HCT116 (cell line): ENCODE measurements around the gene STK32C. TPM values are rescaled to one million over a fixed set of nuclear protein-coding genes. Genes with fewer than 3 reads are reported as not detected.

Source experiments
- ATAC-seq: fragments of 200-7000 bp; cut with Tn5 transposase; 2 replicates; pipeline ENCODE4 v1.9.1; 2020; ENCODE audit warnings: mild to moderate bottlenecking, moderate library complexity
- BruUV-seq: library from RNA; stranded (reverse); fragments of 400-500 nt; replicated peaks from 2 replicates; lab custom pipeline; 2021; lab: Mats Ljungman, UMichigan
- CTCF ChIA-PET: fragments of 300-600 bp; sonication (Branson Sonifier 250); formaldehyde crosslinking; loops from one replicate; lab custom pipeline; 2021; ENCODE audit warnings: antibody characterized with exemption; lab: Charles Lee
- POLR2A ChIA-PET: fragments of 300-600, 350-600 bp; sonication (Branson Sonifier 250); formaldehyde crosslinking; loops from one replicate; lab custom pipeline; 2021; ENCODE audit warnings: antibody characterized with exemption; lab: Charles Lee
- RAD21 ChIA-PET, 2 experiments: fragments of 300-600 bp; sonication (Branson Sonifier 250); formaldehyde crosslinking; loops; one replicate each; lab custom pipeline; 2023; ENCODE audit warnings: low total read pairs in 2 of 2; ENCODE audit not compliant: uncharacterized antibody in 2 of 2, unreplicated experiment in 2 of 2, low non-redundant PET in 1 of 2; lab: Charles Lee
- DNase-seq: peaks from one replicate; pipeline ENCODE4 v3.0.0-alpha.2; 2010; ENCODE audit warnings: low read depth, low spot score
- H2AFZ ChIP-seq: fragments of 200-600 bp; shearing (Covaris generic), sonication (generic); 2 replicates; pipeline ENCODE4 v1.6.1; 2017; ENCODE audit warnings: low read depth, mixed run types, mixed read lengths, antibody characterized with exemption, low read length; ENCODE audit not compliant: poor library complexity, severe bottlenecking
- H3K27ac ChIP-seq: 2 replicates; pipeline ENCODE4 v1.5.1; 2012; ENCODE audit warnings: low read depth, low read length
- H3K27me3 ChIP-seq: fragments of 200-600 bp; sonication (generic); 2 replicates; pipeline ENCODE4 v1.6.1; 2016; ENCODE audit warnings: mixed run types, low read length, mixed read lengths; ENCODE audit not compliant: insufficient read depth
- H3K36me3 ChIP-seq, 2 experiments: fragments of 200-500 bp in 1 of 2; fragments of 200-600 bp in 1 of 2; sonication (Bioruptor generic) in 1 of 2; sonication (generic) in 1 of 2; 2 replicates each; pipeline versions ENCODE4 v1.5.1 to v1.6.1; 2014 to 2016; ENCODE audit warnings: low read length in 2 of 2, inconsistent platforms in 1 of 2, mixed read lengths in 1 of 2, mixed run types in 1 of 2; ENCODE audit not compliant: insufficient read depth in 2 of 2, control insufficient read depth in 1 of 2
- H3K4me1 ChIP-seq, 2 experiments: fragments of 200-600 bp in 1 of 2; sonication (generic) in 1 of 2; 2 replicates each; pipeline versions ENCODE4 v1.5.1 to v1.6.1; 2012 to 2017; ENCODE audit warnings: low read length in 2 of 2, inconsistent platforms in 1 of 2, mild to moderate bottlenecking in 1 of 2, mixed read lengths in 1 of 2, mixed run types in 1 of 2, moderate library complexity in 1 of 2; ENCODE audit not compliant: insufficient read depth in 2 of 2, control insufficient read depth in 1 of 2
- H3K4me2 ChIP-seq: fragments of 200-600 bp; sonication (generic); 2 replicates; pipeline ENCODE4 v1.6.1; 2017; ENCODE audit warnings: mixed run types, low read length, mixed read lengths
- H3K4me3 ChIP-seq, 2 experiments: fragments of 200-600 bp in 1 of 2; sonication (generic) in 1 of 2; replicated peaks in 1 of 2; 2 replicates each; pipeline ENCODE4 v1.5.1; 2011 to 2016; ENCODE audit warnings: low read length in 2 of 2, control low read depth in 1 of 2, low read depth in 1 of 2, mild to moderate bottlenecking in 1 of 2, mixed read lengths in 1 of 2, mixed run types in 1 of 2
- H3K79me2 ChIP-seq: fragments of 200-600 bp; sonication (generic); 2 replicates; pipeline ENCODE4 v1.6.1; 2017; ENCODE audit warnings: mild to moderate bottlenecking, mixed run types, low read length, moderate library complexity, mixed read lengths; ENCODE audit not compliant: insufficient read depth
- H3K9ac ChIP-seq: fragments of 200-600 bp; sonication (generic); 2 replicates; pipeline ENCODE4 v1.6.1; 2016; ENCODE audit warnings: low read length, mixed read lengths
- H3K9me2 ChIP-seq: fragments of 200-600 bp; sonication (generic), shearing (Covaris generic); 2 replicates; pipeline ENCODE4 v1.6.1; 2017; ENCODE audit warnings: mixed run types, mild to moderate bottlenecking, moderate library complexity; ENCODE audit not compliant: insufficient read depth
- H3K9me3 ChIP-seq, 2 experiments: fragments of 200-500 bp in 1 of 2; fragments of 200-600 bp in 1 of 2; sonication (Bioruptor generic) in 1 of 2; sonication (generic) in 1 of 2; 2 replicates each; pipeline ENCODE4 v1.6.1; 2014 to 2017; ENCODE audit warnings: low read length in 2 of 2, mixed read lengths in 2 of 2, inconsistent platforms in 1 of 2, low read depth in 1 of 2, mild to moderate bottlenecking in 1 of 2, mixed run types in 1 of 2, moderate library complexity in 1 of 2; ENCODE audit not compliant: control insufficient read depth in 1 of 2, insufficient read depth in 1 of 2
- H4K20me1 ChIP-seq: fragments of 200-600 bp; sonication (generic), shearing (Covaris generic); 2 replicates; pipeline ENCODE4 v1.6.1; 2017; ENCODE audit warnings: mixed run types, mild to moderate bottlenecking, moderate library complexity; ENCODE audit not compliant: insufficient read depth
- ATF3 ChIP-seq: IDR thresholded peaks from 2 replicates; pipeline ENCODE4 v1.6.1; 2012
- CBX3 ChIP-seq: IDR thresholded peaks from 2 replicates; pipeline ENCODE4 v1.6.1; 2012; ENCODE audit warnings: low read depth
- CTCF ChIP-seq, 3 experiments: fragments of 200-600 bp in 1 of 3; sonication (generic) in 1 of 3; IDR thresholded peaks in 2 of 3; conservative IDR thresholded peaks in 1 of 3; 2 replicates each; pipeline ENCODE4 v1.5.1; 2012 to 2017; ENCODE audit warnings: low read depth in 2 of 3, low read length in 2 of 3, antibody characterized with exemption in 1 of 3, borderline replicate concordance in 1 of 3, control low read depth in 1 of 3, mild to moderate bottlenecking in 1 of 3, mixed read lengths in 1 of 3, mixed run types in 1 of 3, moderate library complexity in 1 of 3; ENCODE audit not compliant: insufficient read depth in 1 of 3
- ELF1 ChIP-seq: IDR thresholded peaks from 2 replicates; pipeline ENCODE4 v1.6.1; 2012; ENCODE audit warnings: low read depth, borderline replicate concordance
- POLR2A ChIP-seq: IDR thresholded peaks from 2 replicates; pipeline ENCODE4 v1.7.0; 2011; ENCODE audit warnings: borderline replicate concordance; ENCODE audit not compliant: insufficient read depth, insufficient read length; ENCODE audit errors: extremely low read depth
- POLR2AphosphoS5 ChIP-seq: IDR thresholded peaks from 2 replicates; pipeline ENCODE4 v1.6.1; 2011; ENCODE audit warnings: mild to moderate bottlenecking, low read depth, low read length, moderate library complexity
- SIN3A ChIP-seq: IDR thresholded peaks from 2 replicates; pipeline ENCODE4 v1.6.1; 2012; ENCODE audit warnings: low read depth
- SP1 ChIP-seq: IDR thresholded peaks from 2 replicates; pipeline ENCODE4 v1.6.1; 2012; ENCODE audit warnings: low read depth
- SRF ChIP-seq: IDR thresholded peaks from 2 replicates; pipeline ENCODE4 v1.6.1; 2012; ENCODE audit warnings: low read depth
- TCF7L2 ChIP-seq: IDR thresholded peaks from 2 replicates; pipeline ENCODE4 v1.7.0; 2011; ENCODE audit warnings: borderline replicate concordance, inconsistent platforms; ENCODE audit not compliant: insufficient read depth, insufficient read length; ENCODE audit errors: extremely low read depth
- intact Hi-C: fragments of 100-400 bp; cut with micrococcal nuclease; formaldehyde crosslinking; loops from 2 replicates; pipeline ENCODE4 v1.10.0; 2022
- total RNA-seq: library from RNA; stranded (reverse); gene quantifications from one replicate; pipeline ENCODE4 v1.2.1, GENCODE V29; 2021; ENCODE audit not compliant: unreplicated experiment

STK32C gene
- total RNA-seq, 1 experiment from 2014 or later, result 29.7 TPM

GRCh38 chr10:132335189-132336063, 27.7 kb upstream of the STK32C start:
- intact Hi-C loops, result no loop called here
- Histone ChIP-seq H3K79me2 (peaks cover 11% of the 10 kb centered on the region), H3K4me1 (peaks cover 6 to 13% of the 10 kb centered on the region in 2 experiments; a peak in 2 of 4 replicates), H3K4me3 (no peak overlapping the region), H3K4me2 (no peak overlapping the region), H3K9me3 (no peaks in the 10 kb centered on the region), H3K36me3 (no peaks in the 10 kb centered on the region), H2AFZ (no peak overlapping the region), H3K9ac (no peak overlapping the region), H3K27me3 (no peaks in the 10 kb centered on the region), H3K27ac (no peak overlapping the region), H4K20me1 (no peaks in the 10 kb centered on the region), H3K9me2 (no peaks in the 10 kb centered on the region)
- no TSS peak for BruUV-seq
- ChIA-PET CTCF (no interaction called here), RAD21 (no interaction called here), POLR2A (no interaction called here)
- DNase-seq (no peak), ATAC-seq (no peak)
- TF ChIP-seq SRF (no peak), CTCF (IDR thresholded peaks at IDR 0.05 in 2 of 3, conservative IDR thresholded peaks at IDR 0.05 in 1 of 3; ENCODE audit: borderline replicate concordance in 1 of 3, insufficient read depth in 1 of 3, low read depth in 2 of 3, low read length in 2 of 3) (no peak), POLR2A (no peak), TCF7L2 (no peak), ELF1 (no peak), SIN3A (no peak), ATF3 (no peak), POLR2AphosphoS5 (no peak), CBX3 (no peak), SP1 (no peak)
